ENCODE results near the gene MFSD12. TPM values are rescaled to one million over a fixed set of nuclear protein-coding genes. Genes with fewer than 3 reads are reported as not detected.
"Not testable (repeated sequence)": the region's sequence is repeated elsewhere in the genome, so short reads cannot be mapped to it uniquely, and the experiment has no call there.

The MFSD12 gene
- total and polyA plus RNA-seq, 9 donors, result 17.4 to 104 (median 36.4) TPM

DNA sequence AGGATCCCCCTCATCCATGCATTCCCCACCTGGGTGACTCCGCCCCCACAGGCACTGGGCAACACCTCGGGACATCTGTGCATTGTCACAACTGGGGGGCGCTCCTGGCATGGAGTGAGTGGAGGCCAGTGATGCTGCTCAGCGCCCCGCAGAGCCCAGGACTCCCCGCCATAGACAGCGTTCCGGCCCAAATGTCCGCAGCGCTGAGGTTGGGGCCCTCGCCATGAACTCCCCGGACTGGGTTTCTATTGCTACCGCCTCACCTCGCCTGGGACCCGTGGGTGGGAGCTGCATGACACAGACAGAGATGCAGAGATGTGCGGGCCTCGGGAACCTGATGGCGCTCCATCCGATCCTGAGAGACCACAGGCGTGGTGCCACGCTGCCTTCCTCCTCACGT, 46.7 kb downstream of the MFSD12 start:
- intact Hi-C loops (cut with DNase I), result no loop called here
- 79 to 88% (median 86%) methylated on average over 22 of the region's 22 CpGs for WGBS, 3 donors
- Histone ChIP-seq H3K27ac (no peak overlapping the region), H3K4me1 (ENCODE audit: insufficient read depth) (peaks cover 11% of the 10 kb centered on the region), H3K27me3 (no peaks in the 10 kb centered on the region), H3K4me3 (no peak overlapping the region), H3K9me3 (no peaks in the 10 kb centered on the region), H3K36me3 (no peaks in the 10 kb centered on the region)
- TF ChIP-seq, protein P1, sequence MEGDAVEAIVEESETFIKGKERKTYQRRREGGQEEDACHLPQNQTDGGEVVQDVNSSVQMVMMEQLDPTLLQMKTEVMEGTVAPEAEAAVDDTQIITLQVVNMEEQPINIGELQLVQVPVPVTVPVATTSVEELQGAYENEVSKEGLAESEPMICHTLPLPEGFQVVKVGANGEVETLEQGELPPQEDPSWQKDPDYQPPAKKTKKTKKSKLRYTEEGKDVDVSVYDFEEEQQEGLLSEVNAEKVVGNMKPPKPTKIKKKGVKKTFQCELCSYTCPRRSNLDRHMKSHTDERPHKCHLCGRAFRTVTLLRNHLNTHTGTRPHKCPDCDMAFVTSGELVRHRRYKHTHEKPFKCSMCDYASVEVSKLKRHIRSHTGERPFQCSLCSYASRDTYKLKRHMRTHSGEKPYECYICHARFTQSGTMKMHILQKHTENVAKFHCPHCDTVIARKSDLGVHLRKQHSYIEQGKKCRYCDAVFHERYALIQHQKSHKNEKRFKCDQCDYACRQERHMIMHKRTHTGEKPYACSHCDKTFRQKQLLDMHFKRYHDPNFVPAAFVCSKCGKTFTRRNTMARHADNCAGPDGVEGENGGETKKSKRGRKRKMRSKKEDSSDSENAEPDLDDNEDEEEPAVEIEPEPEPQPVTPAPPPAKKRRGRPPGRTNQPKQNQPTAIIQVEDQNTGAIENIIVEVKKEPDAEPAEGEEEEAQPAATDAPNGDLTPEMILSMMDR (IDR thresholded peaks at IDR 0.05), result no peak
- TF ChIP-seq EP300 (IDR thresholded peaks at IDR 0.05) (no peak), POLR2A (IDR thresholded peaks at IDR 0.05) (no peak)
- DNase-seq, result peak in 1 of 5 donors; percentile 35

DNA sequence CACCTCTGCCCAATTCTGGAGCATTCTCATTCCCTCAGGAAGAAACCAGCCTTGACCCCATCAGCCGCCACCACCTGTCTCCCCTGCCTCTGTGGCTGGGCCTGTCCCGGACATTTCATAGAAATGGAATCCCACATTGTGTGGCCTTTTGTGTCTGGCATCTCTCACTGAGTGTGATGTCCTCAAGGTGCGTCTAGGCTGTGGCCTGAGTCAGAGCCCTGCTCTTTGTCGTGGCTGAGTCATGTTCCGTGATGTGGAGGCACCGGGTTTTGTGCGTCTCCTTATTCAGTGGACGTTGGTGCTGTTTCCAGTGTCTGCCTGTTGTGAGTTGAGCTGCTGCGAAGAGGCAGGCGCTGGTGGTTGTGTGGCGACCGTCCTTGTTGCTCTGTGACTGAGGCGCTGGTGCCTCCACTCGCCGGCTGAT, 47.8 kb downstream of the MFSD12 start:
- intact Hi-C loops (cut with DNase I), result no loop called here
- peaks cover 11% of the 10 kb centered on the region for H3K4me1 ChIP-seq (ENCODE audit: insufficient read depth)
- 80 to 83% (median 82%) methylated on average over 15 of the region's 15 CpGs for WGBS, 3 donors
- TF ChIP-seq POLR2A (IDR thresholded peaks at IDR 0.05), result no peak
- no peak for TF ChIP-seq EP300 (IDR thresholded peaks at IDR 0.05)
- TF ChIP-seq, protein P1 (IDR thresholded peaks at IDR 0.05), result no peak
- no peak overlapping the region for H3K27ac ChIP-seq
- no peaks in the 10 kb centered on the region for H3K36me3 ChIP-seq
- no peak overlapping the region for H3K4me3 ChIP-seq
- H3K9me3 ChIP-seq, result no peaks in the 10 kb centered on the region
- DNase-seq, result peak in 1 of 5 donors; percentile 32
- H3K27me3 ChIP-seq, result no peaks in the 10 kb centered on the region

DNA sequence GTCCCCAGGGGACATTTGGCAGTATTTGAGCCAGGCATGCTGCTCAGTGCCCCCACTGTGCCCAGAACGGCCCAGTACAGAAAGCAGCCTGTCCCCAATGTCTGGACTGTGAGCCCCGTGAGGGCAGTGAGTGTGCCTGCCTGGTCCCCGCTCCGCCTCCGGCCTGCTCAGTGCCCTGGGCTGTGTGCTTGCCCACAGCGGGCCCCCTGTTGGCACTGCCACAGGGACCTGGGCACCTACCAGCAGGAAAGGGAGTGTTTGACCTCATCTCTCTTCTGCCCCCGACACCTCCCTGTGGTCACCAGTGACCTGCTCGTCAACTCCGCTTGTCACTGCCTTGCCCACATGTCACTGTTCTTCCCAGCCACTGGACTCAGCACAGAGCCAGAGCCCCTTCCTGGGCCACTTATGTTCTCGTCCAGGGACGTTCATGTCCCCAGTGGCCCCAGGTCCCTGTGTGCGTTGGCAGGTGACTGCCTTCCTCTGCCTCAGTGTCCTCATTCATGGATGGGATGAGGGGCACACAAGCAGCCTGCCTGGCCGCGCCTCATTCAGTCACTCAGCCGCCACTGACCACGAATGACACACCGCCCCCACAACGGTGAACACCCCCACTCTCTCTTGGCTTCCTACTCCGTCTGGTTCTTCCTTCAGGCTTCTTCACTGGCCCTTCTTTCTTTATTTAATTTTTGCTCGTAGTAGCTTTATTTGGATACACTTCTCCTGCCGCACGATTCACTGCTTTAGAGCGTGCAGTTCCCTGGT, 48.4 kb downstream of the MFSD12 start:
- Histone ChIP-seq H3K4me1 (ENCODE audit: insufficient read depth) (peaks cover 11% of the 10 kb centered on the region), H3K27ac (no peak overlapping the region)
- DNase-seq, result peak in 2 of 5 donors; percentile 25 to 34

DNA sequence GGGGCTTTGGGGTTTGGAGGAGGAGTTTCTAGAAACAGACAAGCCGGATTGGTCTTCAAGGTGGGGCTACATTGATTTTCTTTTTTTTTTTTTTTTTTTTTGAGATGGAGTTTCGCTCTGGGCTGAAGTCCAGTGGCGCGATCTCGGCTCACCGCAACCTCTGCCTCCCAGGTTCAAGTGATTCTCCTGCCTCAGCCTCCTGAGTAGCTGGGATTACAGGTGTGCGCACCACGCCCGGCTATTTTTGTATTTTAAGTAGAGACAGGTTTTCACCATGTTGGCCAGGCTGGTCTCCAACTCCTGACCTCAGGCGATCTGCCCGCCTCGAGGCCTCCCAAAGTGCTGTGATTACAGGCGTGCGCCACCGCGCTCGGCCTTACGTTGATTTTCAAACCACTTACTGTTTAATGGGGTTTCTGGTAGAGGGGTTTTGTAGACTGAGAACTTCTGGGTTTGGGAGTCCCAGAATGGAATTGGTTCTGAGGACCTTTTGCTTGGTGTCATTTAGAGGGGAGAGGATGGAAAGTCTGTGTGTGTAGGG, 49.2 kb downstream of the MFSD12 start:
- H3K4me3 ChIP-seq; H3K27me3 ChIP-seq; DNase-seq; H3K36me3 ChIP-seq; intact Hi-C loops (cut with DNase I); H3K9me3 ChIP-seq; H3K27ac ChIP-seq; H3K4me1 ChIP-seq (ENCODE audit: insufficient read depth): not testable (repeated sequence)
- 90 to 94% (median 92%) methylated on average over 18 of the region's 18 CpGs for WGBS, 3 donors

More for the DNA sequence above, 48.4 kb downstream of the MFSD12 start:
- no peak for TF ChIP-seq EP300 (IDR thresholded peaks at IDR 0.05)
- TF ChIP-seq, protein P1 (IDR thresholded peaks at IDR 0.05), result no peak
- no peak for TF ChIP-seq POLR2A (IDR thresholded peaks at IDR 0.05)
- Histone ChIP-seq H3K27me3 (no peaks in the 10 kb centered on the region), H3K9me3 (no peaks in the 10 kb centered on the region), H3K4me3 (no peak overlapping the region), H3K36me3 (no peaks in the 10 kb centered on the region)
- intact Hi-C loops (cut with DNase I), result no loop called here
- 81 to 86% (median 81%) methylated on average over 23 of the region's 23 CpGs for WGBS, 3 donors
